H9 (cell line): ENCODE data around the gene SECTM1. TPM values are rescaled to one million over a fixed set of nuclear protein-coding genes. Genes with fewer than 3 reads are reported as not detected.

ENCODE experiments used
- DNase-seq: peaks from one replicate; pipeline ENCODE4 v3.0.0-alpha.2; 2017
- H2AFZ ChIP-seq: one replicate; pipeline ENCODE4 v1.6.1; 2013; ENCODE audit warnings: mild to moderate bottlenecking, low read length, control low read depth, moderate library complexity
- H2AK5ac ChIP-seq: 2 replicates; pipeline ENCODE4 v1.6.1; 2013; ENCODE audit warnings: low read length, control low read depth, mixed read lengths; ENCODE audit not compliant: insufficient read length
- H2BK120ac ChIP-seq: one replicate; pipeline ENCODE4 v1.6.1; 2013; ENCODE audit warnings: low read depth, mild to moderate bottlenecking, low read length, control low read depth, inconsistent platforms; ENCODE audit not compliant: poor library complexity, severe bottlenecking
- H2BK12ac ChIP-seq: 2 replicates; pipeline ENCODE4 v1.6.1; 2013; ENCODE audit warnings: low read length, control low read depth, mixed read lengths, low read depth; ENCODE audit not compliant: insufficient read length
- H2BK15ac ChIP-seq: 2 replicates; pipeline ENCODE4 v1.6.1; 2013; ENCODE audit warnings: low read depth, low read length, control low read depth
- H2BK20ac ChIP-seq: one replicate; pipeline ENCODE4 v1.6.1; 2013; ENCODE audit warnings: low read depth, mild to moderate bottlenecking, low read length, control low read depth, inconsistent platforms; ENCODE audit not compliant: poor library complexity, severe bottlenecking
- H2BK5ac ChIP-seq: 2 replicates; pipeline ENCODE4 v1.6.1; 2013; ENCODE audit warnings: low read length, control low read depth, mixed read lengths; ENCODE audit not compliant: insufficient read length
- H3K14ac ChIP-seq: 2 replicates; pipeline ENCODE4 v1.6.1; 2013; ENCODE audit warnings: low read length, control low read depth; ENCODE audit not compliant: insufficient read depth
- H3K18ac ChIP-seq: 2 replicates; pipeline ENCODE4 v1.6.1; 2013; ENCODE audit warnings: low read depth, mild to moderate bottlenecking, mixed read lengths, low read length, control low read depth; ENCODE audit not compliant: insufficient read length
- H3K23ac ChIP-seq: 2 replicates; pipeline ENCODE4 v1.6.1; 2013; ENCODE audit warnings: low read length, control low read depth, mixed read lengths, low read depth; ENCODE audit not compliant: insufficient read length
- H3K23me2 ChIP-seq: 2 replicates; pipeline ENCODE4 v1.6.1; 2013; ENCODE audit warnings: low read depth, mild to moderate bottlenecking, mixed read lengths, low read length, control low read depth; ENCODE audit not compliant: insufficient read length, poor library complexity, severe bottlenecking
- H3K27ac ChIP-seq: 2 replicates; pipeline ENCODE4 v1.5.1; 2013; ENCODE audit warnings: low read length, control low read depth, mixed read lengths, low read depth; ENCODE audit not compliant: insufficient read length
- H3K27me3 ChIP-seq: 2 replicates; pipeline ENCODE4 v1.6.1; 2013; ENCODE audit warnings: low read length, control low read depth, inconsistent platforms; ENCODE audit not compliant: insufficient read depth
- H3K4ac ChIP-seq: 2 replicates; pipeline ENCODE4 v1.6.1; 2013; ENCODE audit warnings: low read depth, mild to moderate bottlenecking, control low read depth, inconsistent platforms, low read length, moderate library complexity
- H3K4me1 ChIP-seq: 2 replicates; pipeline ENCODE4 v1.6.1; 2013; ENCODE audit warnings: low read length, control low read depth, inconsistent platforms; ENCODE audit not compliant: insufficient read depth
- H3K4me2 ChIP-seq: 2 replicates; pipeline ENCODE4 v1.6.1; 2013; ENCODE audit warnings: low read length, control low read depth, mixed read lengths; ENCODE audit not compliant: insufficient read length, insufficient read depth
- H3K56ac ChIP-seq: 2 replicates; pipeline ENCODE4 v1.6.1; 2013; ENCODE audit warnings: low read depth, mild to moderate bottlenecking, mixed read lengths, low read length, control low read depth; ENCODE audit not compliant: insufficient read length
- H3K79me1 ChIP-seq: 2 replicates; pipeline ENCODE4 v1.6.1; 2013; ENCODE audit warnings: low read depth, mild to moderate bottlenecking, moderate library complexity, low read length, control low read depth, inconsistent platforms; ENCODE audit not compliant: insufficient read depth, poor library complexity, severe bottlenecking
- H3K79me2 ChIP-seq: 2 replicates; pipeline ENCODE4 v1.6.1; 2013; ENCODE audit warnings: low read length, control low read depth, inconsistent platforms; ENCODE audit not compliant: insufficient read depth
- H3K9ac ChIP-seq: 2 replicates; pipeline ENCODE4 v1.6.1; 2013; ENCODE audit warnings: low read length, control low read depth, mixed read lengths; ENCODE audit not compliant: insufficient read length; ENCODE audit errors: extremely low read depth
- H3K9me3 ChIP-seq: one replicate; pipeline ENCODE4 v1.6.1; 2013; ENCODE audit warnings: low read depth, low read length, inconsistent platforms; ENCODE audit not compliant: control insufficient read depth
- H3T11ph ChIP-seq: one replicate; pipeline ENCODE4 v1.6.1; 2013; ENCODE audit warnings: mild to moderate bottlenecking, low read length, control low read depth, inconsistent platforms
- H4K20me1 ChIP-seq: one replicate; pipeline ENCODE4 v1.6.1; 2013; ENCODE audit not compliant: control insufficient read depth, insufficient read length, insufficient read depth
- H4K5ac ChIP-seq: 2 replicates; pipeline ENCODE4 v1.6.1; 2013; ENCODE audit warnings: low read depth, mild to moderate bottlenecking, mixed read lengths, low read length, control low read depth; ENCODE audit not compliant: insufficient read length
- H4K8ac ChIP-seq: replicated peaks from 2 replicates; pipeline ENCODE4 v1.6.1; 2013; ENCODE audit warnings: low read length, control low read depth, mixed read lengths, low read depth; ENCODE audit not compliant: insufficient read length
- H4K91ac ChIP-seq: 2 replicates; pipeline ENCODE4 v1.6.1; 2013; ENCODE audit warnings: low read depth, mild to moderate bottlenecking, moderate library complexity, mixed read lengths, low read length, control low read depth; ENCODE audit not compliant: insufficient read length
- H3K27ac Mint-ChIP-seq, 3 experiments: 2 replicates in 2 of 3; 3 replicates in 1 of 3; pipeline ENCODE4 v1.8.0; 2020 to 2021; ENCODE audit warnings: mixed read lengths in 3 of 3, mild to moderate bottlenecking in 1 of 3, moderate library complexity in 1 of 3
- H3K27me3 Mint-ChIP-seq: 2 replicates; pipeline ENCODE4 v1.8.0; 2021; ENCODE audit warnings: low read depth, mild to moderate bottlenecking, moderate library complexity, mixed read lengths
- H3K36me3 Mint-ChIP-seq, 3 experiments: 2 replicates in 2 of 3; 3 replicates in 1 of 3; pipeline ENCODE4 v1.8.0; 2020 to 2021; ENCODE audit warnings: low read depth in 3 of 3, mixed read lengths in 3 of 3; ENCODE audit not compliant: insufficient read depth in 1 of 3
- H3K4me1 Mint-ChIP-seq, 2 experiments: 2 replicates each; pipeline ENCODE4 v1.8.0; 2020; ENCODE audit warnings: mixed read lengths in 2 of 2
- H3K4me3 Mint-ChIP-seq, 2 experiments: 2 replicates in 1 of 2; 3 replicates in 1 of 2; pipeline ENCODE4 v1.8.0; 2020 to 2021; ENCODE audit warnings: mild to moderate bottlenecking in 2 of 2, mixed read lengths in 2 of 2, moderate library complexity in 1 of 2
- H3K9me3 Mint-ChIP-seq, 2 experiments: 2 replicates in 1 of 2; 3 replicates in 1 of 2; pipeline ENCODE4 v1.8.0; 2020; ENCODE audit warnings: mild to moderate bottlenecking in 2 of 2, mixed read lengths in 2 of 2, moderate library complexity in 1 of 2
- WGBS: extraction: QIAGEN DNeasy Blood & Tissue Kit; methylation state at CpG from one replicate; pipeline ENCODE4 v1.1.7; 2013; ENCODE audit warnings: missing lambda C conversion rate, low lambda C conversion rate, mixed read lengths; ENCODE audit not compliant: insufficient read length; ENCODE audit errors: extremely low coverage; 5-methylcytosine and 5-hydroxymethylcytosine counted together
- total RNA-seq: library from RNA; stranded (reverse); gene quantifications from 2 replicates; pipeline ENCODE4 v1.2.1, GENCODE V29; 2021
- TF ChIP-seq, protein P1 (sequence below): fragments of 200-600 bp; sonication (generic); conservative IDR thresholded peaks from 3 replicates; pipeline ENCODE4 v1.8.0; 2021; ENCODE audit warnings: antibody characterized with exemption, mild to moderate bottlenecking

SECTM1 gene
- total RNA-seq, 1 experiment from 2014 or later: 0.28 TPM

DNA sequence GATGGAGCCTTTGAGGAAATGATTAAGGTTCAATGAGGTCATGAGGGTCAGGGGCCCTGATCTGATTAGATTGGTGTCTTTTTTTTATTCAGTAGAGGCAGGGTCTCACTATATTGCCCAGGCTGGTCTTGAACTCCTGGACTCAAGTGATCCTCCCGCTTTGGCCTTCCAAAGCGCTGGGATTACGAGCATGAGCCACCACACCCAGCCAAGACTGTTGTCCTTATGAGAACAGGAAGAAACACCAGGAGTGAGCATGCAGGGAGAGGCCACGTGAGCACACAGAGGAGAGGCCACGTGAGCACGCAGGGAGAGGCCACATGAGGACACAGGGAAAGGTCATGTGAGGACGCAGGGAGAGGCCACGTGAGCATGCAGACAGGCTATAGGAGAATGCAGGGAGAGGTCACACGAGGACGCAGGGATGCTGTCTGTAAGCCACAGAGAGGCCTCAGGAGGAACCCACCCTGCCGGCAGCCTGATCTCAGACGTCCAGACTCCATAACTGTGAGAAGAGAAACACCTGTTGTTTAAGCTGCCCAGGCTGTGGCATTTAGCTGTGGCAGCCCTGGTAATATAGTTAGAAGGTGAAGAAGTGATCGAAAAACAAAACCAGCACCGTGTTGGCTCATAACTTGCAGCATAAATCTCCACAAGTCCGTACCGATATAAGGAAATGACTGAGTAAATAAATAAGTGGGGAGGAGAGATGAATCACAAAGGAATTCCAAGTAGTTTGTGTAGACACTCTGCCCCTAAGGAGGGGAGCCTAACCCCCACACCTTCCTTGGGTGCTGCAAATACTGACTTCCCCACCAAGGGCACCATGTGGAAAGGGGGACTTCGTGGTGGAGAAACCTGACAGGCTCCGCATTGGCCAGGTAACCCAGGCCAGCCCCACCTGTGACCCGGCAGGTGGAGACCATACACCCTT, 45.4 kb downstream of the SECTM1 start:
- Histone ChIP-seq H3K79me1 (no peaks in the 10 kb centered on the region), H3K9me3 (no peaks in the 10 kb centered on the region), H4K5ac (no peak overlapping the region), H2AFZ (no peak overlapping the region), H4K20me1 (no peaks in the 10 kb centered on the region), H3K9ac (no peak overlapping the region), H3K23me2 (peaks cover 3% of the 10 kb centered on the region), H3K79me2 (no peaks in the 10 kb centered on the region), H2BK5ac (no peak overlapping the region), H3T11ph (no peak overlapping the region), H2BK120ac (no peak overlapping the region), H3K4me2 (no peak overlapping the region), H3K14ac (no peak overlapping the region), H3K27me3 (no peaks in the 10 kb centered on the region), H3K56ac (no peak overlapping the region), H3K18ac (no peak overlapping the region), H4K91ac (no peak overlapping the region), H3K27ac (no peak overlapping the region), H2AK5ac (no peak overlapping the region), H2BK15ac (no peak overlapping the region), H3K23ac (no peak overlapping the region), H2BK20ac (no peak overlapping the region), H3K4me1 (no peaks in the 10 kb centered on the region), H3K4ac (no peak overlapping the region), H2BK12ac (no peak overlapping the region), H4K8ac (no peak overlapping the region)
- Mint-ChIP-seq H3K9me3 (peaks cover 0 to 5% of the 10 kb centered on the region in 2 experiments; a peak in 1 of 5 replicates), H3K36me3 (no peaks in the 10 kb centered on the region), H3K27me3 (peaks cover 13% of the 10 kb centered on the region), H3K4me3 (no peak overlapping the region), H3K4me1 (peaks cover 8 to 18% of the 10 kb centered on the region in 2 experiments), H3K27ac (no peak overlapping the region)
- no peak for DNase-seq
- WGBS: no CpG with 5 or more reads among the region's 19 CpGs
- TF ChIP-seq, protein P1, sequence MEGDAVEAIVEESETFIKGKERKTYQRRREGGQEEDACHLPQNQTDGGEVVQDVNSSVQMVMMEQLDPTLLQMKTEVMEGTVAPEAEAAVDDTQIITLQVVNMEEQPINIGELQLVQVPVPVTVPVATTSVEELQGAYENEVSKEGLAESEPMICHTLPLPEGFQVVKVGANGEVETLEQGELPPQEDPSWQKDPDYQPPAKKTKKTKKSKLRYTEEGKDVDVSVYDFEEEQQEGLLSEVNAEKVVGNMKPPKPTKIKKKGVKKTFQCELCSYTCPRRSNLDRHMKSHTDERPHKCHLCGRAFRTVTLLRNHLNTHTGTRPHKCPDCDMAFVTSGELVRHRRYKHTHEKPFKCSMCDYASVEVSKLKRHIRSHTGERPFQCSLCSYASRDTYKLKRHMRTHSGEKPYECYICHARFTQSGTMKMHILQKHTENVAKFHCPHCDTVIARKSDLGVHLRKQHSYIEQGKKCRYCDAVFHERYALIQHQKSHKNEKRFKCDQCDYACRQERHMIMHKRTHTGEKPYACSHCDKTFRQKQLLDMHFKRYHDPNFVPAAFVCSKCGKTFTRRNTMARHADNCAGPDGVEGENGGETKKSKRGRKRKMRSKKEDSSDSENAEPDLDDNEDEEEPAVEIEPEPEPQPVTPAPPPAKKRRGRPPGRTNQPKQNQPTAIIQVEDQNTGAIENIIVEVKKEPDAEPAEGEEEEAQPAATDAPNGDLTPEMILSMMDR: no peak
